ENCODE results near the gene PBXIP1.
"Not testable (repeated sequence)": the region's sequence is repeated elsewhere in the genome, so short reads cannot be mapped to it uniquely, and the experiment has no call there.

- not testable (repeated sequence) for TF ChIP-seq EZH2phosphoT487 (IDR thresholded peaks at IDR 0.05; ENCODE audit: borderline replicate concordance, low read depth, low read length); CTCF (conservative IDR thresholded peaks at IDR 0.05; ENCODE audit: low read length)
Observed at GRCh38 chr1:154977762-154978161, 21.9 kb upstream of the PBXIP1 start.

Data from OCI-LY7 (cell line).